Heart left ventricle (tissue), 13 donors: ENCODE measurements around the gene PSMB1.
"Not testable (repeated sequence)": the region's sequence is repeated elsewhere in the genome, so short reads cannot be mapped to it uniquely, and the experiment has no call there.

Experiments
- POLR2A ChIP-seq, 2 donors: fragments of 450-650 bp; IDR thresholded peaks; one replicate each; pipeline ENCODE4 v1.6.1; 2017; ENCODE audit warnings: antibody characterized with exemption in 2 of 2, mild to moderate bottlenecking in 2 of 2, moderate library complexity in 2 of 2
- TF ChIP-seq, protein P1 (sequence below), 12 donors: fragments of 200-600 bp; sonication (generic) in 4 of 12; IDR thresholded peaks; one replicate each; pipeline versions ENCODE4 v1.5.0 to v1.8.0; 2018 to 2022; ENCODE audit warnings: antibody characterized with exemption in 12 of 12, mild to moderate bottlenecking in 5 of 12
- donor health status: ischemic (EF 13 %, LVEDD 7.1; RV severe dilation, severe dysfunction).
- donor health status: DM: no; HTN: yes; CAD: no.
- donor health status: DM: no; HTN: no; CAD: no.
- donor health status: ischemic (EF 25% LVEDD 6.9; RV normal size, moderate dysfunction).
- donor health status: ischemic (EF 25% LVEDD 5.7; RV mildly dilated, moderate dysfunction).
- donor health status: ischemic (EF 35%, LVEDD 5.7; RV mildly dilated, moderate dysfunction).
- donor health status: nonischemic (EF 11% LVEDD 7.7; RV severe dilation, severe dysfunction).
- donor health status: DM: yes; HTN: yes; CAD: no.
- donor health status: PGD.
- donor health status: ischemic (EF 29% LVEDD 5.4; RV normal size, mild dysfunction).
- donor health status: nonischemic (EF 23%, LVEDD 6.1; RV moderate dilation, normal function).

DNA sequence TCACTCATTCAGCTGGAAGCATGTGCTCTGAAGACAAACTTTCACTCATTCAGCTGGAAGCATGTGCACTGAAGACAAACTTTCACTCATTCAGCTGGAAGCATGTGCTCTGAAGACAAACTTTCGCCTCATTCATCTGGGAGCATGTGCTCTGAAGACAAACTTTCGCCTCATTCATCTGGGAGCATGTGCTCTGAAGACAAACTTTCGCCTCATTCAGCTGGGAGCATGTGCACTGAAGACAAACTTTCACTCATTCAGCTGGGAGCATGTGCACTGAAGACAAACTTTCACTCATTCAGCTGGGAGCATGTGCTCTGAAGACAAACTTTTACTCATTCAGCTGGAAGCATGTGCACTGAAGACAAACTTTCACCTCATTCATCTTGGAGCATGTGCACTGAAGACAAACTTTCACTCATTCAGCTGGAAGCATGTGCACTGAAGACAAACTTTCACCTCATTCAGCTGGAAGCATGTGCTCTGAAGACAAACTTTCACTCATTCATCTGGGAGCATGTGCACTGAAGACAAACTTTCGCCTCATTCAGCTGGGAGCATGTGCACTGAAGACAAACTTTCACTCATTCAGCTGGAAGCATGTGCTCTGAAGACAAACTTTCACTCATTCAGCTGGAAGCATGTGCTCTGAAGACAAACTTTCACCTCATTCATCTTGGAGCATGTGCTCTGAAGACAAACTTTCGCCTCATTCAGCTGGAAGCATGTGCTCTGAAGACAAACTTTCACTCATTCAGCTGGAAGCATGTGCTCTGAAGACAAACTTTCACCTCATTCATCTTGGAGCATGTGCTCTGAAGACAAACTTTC, 44.0 kb downstream of the PSMB1 start:
- TF ChIP-seq, protein P1, sequence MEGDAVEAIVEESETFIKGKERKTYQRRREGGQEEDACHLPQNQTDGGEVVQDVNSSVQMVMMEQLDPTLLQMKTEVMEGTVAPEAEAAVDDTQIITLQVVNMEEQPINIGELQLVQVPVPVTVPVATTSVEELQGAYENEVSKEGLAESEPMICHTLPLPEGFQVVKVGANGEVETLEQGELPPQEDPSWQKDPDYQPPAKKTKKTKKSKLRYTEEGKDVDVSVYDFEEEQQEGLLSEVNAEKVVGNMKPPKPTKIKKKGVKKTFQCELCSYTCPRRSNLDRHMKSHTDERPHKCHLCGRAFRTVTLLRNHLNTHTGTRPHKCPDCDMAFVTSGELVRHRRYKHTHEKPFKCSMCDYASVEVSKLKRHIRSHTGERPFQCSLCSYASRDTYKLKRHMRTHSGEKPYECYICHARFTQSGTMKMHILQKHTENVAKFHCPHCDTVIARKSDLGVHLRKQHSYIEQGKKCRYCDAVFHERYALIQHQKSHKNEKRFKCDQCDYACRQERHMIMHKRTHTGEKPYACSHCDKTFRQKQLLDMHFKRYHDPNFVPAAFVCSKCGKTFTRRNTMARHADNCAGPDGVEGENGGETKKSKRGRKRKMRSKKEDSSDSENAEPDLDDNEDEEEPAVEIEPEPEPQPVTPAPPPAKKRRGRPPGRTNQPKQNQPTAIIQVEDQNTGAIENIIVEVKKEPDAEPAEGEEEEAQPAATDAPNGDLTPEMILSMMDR (IDR thresholded peaks at IDR 0.05): not testable (repeated sequence)
- not testable (repeated sequence) for TF ChIP-seq POLR2A (IDR thresholded peaks at IDR 0.05)
